GM12891 (cell line): ENCODE results near the gene ELMO1.

Experiments used
- POLR2A ChIP-seq: IDR thresholded peaks from 2 replicates; pipeline ENCODE4 v1.6.1; 2011; ENCODE audit warnings: low read depth, low read length, control low read depth
- POLR2AphosphoS5 ChIP-seq: IDR thresholded peaks from 2 replicates; pipeline ENCODE4 v1.6.1; 2011; ENCODE audit warnings: low read depth, low read length, control low read depth
- POU2F2 ChIP-seq: IDR thresholded peaks from 2 replicates; pipeline ENCODE4 v1.6.1; 2011; ENCODE audit warnings: low read depth, mild to moderate bottlenecking, control low read depth, low read length, moderate library complexity
- TAF1 ChIP-seq: IDR thresholded peaks from 2 replicates; pipeline ENCODE4 v1.6.1; 2011; ENCODE audit warnings: low read depth, low read length, control low read depth

- no peak for TF ChIP-seq TAF1
- no peak for TF ChIP-seq POLR2AphosphoS5
- TF ChIP-seq POLR2A: no peak
- no peak for TF ChIP-seq POU2F2
Observed at GRCh38 chr7:36814311-36814710, 634.4 kb downstream of the ELMO1 start.
